Measurements from ENCODE around the gene PPP3CA. TPM values are rescaled to one million over a fixed set of nuclear protein-coding genes. Genes with fewer than 3 reads are reported as not detected.

PPP3CA gene
- total and polyA plus RNA-seq, 2 experiments from 2014 or later = 27.0 to 45.2 TPM

- no peak for DNase-seq (ENCODE audit: low spot score)
- Histone ChIP-seq H3F3A (replicated peaks; ENCODE audit: low read depth) (no peaks in the 10 kb centered on the region), H3K4me3 (no peak overlapping the region), H3K36me3 (ENCODE audit: insufficient read depth) (no peaks in the 10 kb centered on the region), H4K20me1 (replicated peaks; ENCODE audit: insufficient read depth) (no peaks in the 10 kb centered on the region), H3K27me3 (ENCODE audit: insufficient read depth) (no peaks in the 10 kb centered on the region), H3K4me1 (ENCODE audit: insufficient read depth) (peaks cover 35% of the 10 kb centered on the region), H2AFZ (no peak overlapping the region), H3K27ac (ENCODE audit: low read depth) (no peak overlapping the region), H3K9me2 (ENCODE audit: insufficient read depth) (no peaks in the 10 kb centered on the region), H3K4me2 (no peak overlapping the region), H3K79me2 (replicated peaks; ENCODE audit: insufficient read depth) (peaks cover 32% of the 10 kb centered on the region)
- Mint-ChIP-seq H3K4me3 (no peak overlapping the region), H3K4me1 (peaks cover 70% of the 10 kb centered on the region), H3K27ac (no peak overlapping the region), H3K36me3 (ENCODE audit: low read depth) (no peaks in the 10 kb centered on the region), H3K9me3 (no peaks in the 10 kb centered on the region), H3K27me3 (ENCODE audit: insufficient read depth, low read depth, poor library complexity) (no peaks in the 10 kb centered on the region)
- TF ChIP-seq JUNB (IDR thresholded peaks at IDR 0.05; ENCODE audit: unreplicated experiment) = no peak
- TF ChIP-seq POLR2AphosphoS5 (IDR thresholded peaks at IDR 0.05; ENCODE audit: low read depth) = no peak
- no peak for TF ChIP-seq ETS1 (IDR thresholded peaks at IDR 0.05)
- no peak for TF ChIP-seq CREB1 (CRISPR knock-in tag; IDR thresholded peaks at IDR 0.05; ENCODE audit: low read depth)
- TF ChIP-seq EZH2phosphoT487 (IDR thresholded peaks at IDR 0.05; ENCODE audit: unreplicated experiment) = no peak
- no peak for TF ChIP-seq STAT1 (IDR thresholded peaks at IDR 0.05; ENCODE audit: unreplicated experiment)
- no peak for TF ChIP-seq ZNF462 (CRISPR knock-in tag; IDR thresholded peaks at IDR 0.05)
- no peak for TF ChIP-seq REST (IDR thresholded peaks at IDR 0.05; ENCODE audit: unreplicated experiment)
- ATAC-seq = no peak
Measured at GRCh38 chr4:101277671-101278070, 69.7 kb downstream of the PPP3CA start.
